ENCODE measurements around the gene ADAMTSL1. TPM values are rescaled to one million over a fixed set of nuclear protein-coding genes. Genes with fewer than 3 reads are reported as not detected.

ADAMTSL1 gene
- total and polyA plus RNA-seq, 2 of the 8 experiments (the other 6 are each of a cell fraction or from before 2014, with no cell fraction given), result 0.84 to 1.1 TPM

- Histone ChIP-seq H3K56ac (replicated peaks; ENCODE audit: insufficient read length, low read depth, low read length) (no peak overlapping the region), H3K4me2 (ENCODE audit: insufficient read depth in 1 of 2, low read depth in 2 of 2, low read length in 2 of 2) (no peak overlapping the region), H3K9me3 (ENCODE audit: insufficient read depth in 2 of 2, low read depth in 1 of 2, low read length in 1 of 2) (no peaks in the 10 kb centered on the region), H4K20me1 (replicated peaks in 1 of 2; ENCODE audit: control insufficient read depth in 1 of 2, insufficient read depth in 2 of 2, low read length in 2 of 2) (no peaks in the 10 kb centered on the region), H2BK15ac (ENCODE audit: low read length) (no peak overlapping the region), H3K23me2 (ENCODE audit: low read depth, low read length) (no peaks in the 10 kb centered on the region), H3K27me3 (replicated peaks in 1 of 4; ENCODE audit: control insufficient read depth in 3 of 4, extremely low read depth in 1 of 4, insufficient read depth in 3 of 4, low read length in 3 of 4) (no peaks in the 10 kb centered on the region), H3K4me3 (ENCODE audit: extremely low read depth in 1 of 4, insufficient read depth in 2 of 4, low read depth in 3 of 4, low read length in 4 of 4) (no peak overlapping the region), H2AK5ac (ENCODE audit: low read depth, low read length) (no peak overlapping the region), H3K79me2 (ENCODE audit: control insufficient read depth in 1 of 2, insufficient read depth in 2 of 2, low read length in 2 of 2) (no peaks in the 10 kb centered on the region), H4K5ac (ENCODE audit: insufficient read length, low read depth, low read length) (no peak overlapping the region), H2BK5ac (ENCODE audit: low read depth, low read length) (no peak overlapping the region), H3K79me1 (ENCODE audit: low read depth, low read length) (no peaks in the 10 kb centered on the region), H3K14ac (ENCODE audit: insufficient read length) (no peak overlapping the region), H2BK12ac (ENCODE audit: low read depth, low read length) (no peak overlapping the region), H3K18ac (ENCODE audit: extremely low read depth, low read length) (no peak overlapping the region), H2BK120ac (replicated peaks; ENCODE audit: low read depth, low read length) (no peak overlapping the region), H3K36me3 (ENCODE audit: control insufficient read depth in 2 of 4, insufficient read depth in 4 of 4, low read length in 3 of 4) (no peaks in the 10 kb centered on the region), H2BK20ac (ENCODE audit: low read length) (no peak overlapping the region), H3K9ac (replicated peaks in 1 of 4; ENCODE audit: extremely low read depth in 1 of 4, low read depth in 3 of 4, low read length in 3 of 4) (no peak overlapping the region), H2AFZ (ENCODE audit: low read length) (no peak overlapping the region), H3K4me1 (replicated peaks in 1 of 4; ENCODE audit: control insufficient read depth in 3 of 4, insufficient read depth in 4 of 4, low read length in 3 of 4) (peaks cover 0 to 5% (median 0%) of the 10 kb centered on the region in 4 experiments; a peak in 1 of 7 replicates), H3K23ac (ENCODE audit: insufficient read length) (no peak overlapping the region), H3K27ac (ENCODE audit: low read depth, low read length) (no peak overlapping the region), H4K91ac (replicated peaks; ENCODE audit: insufficient read length, low read length) (no peak overlapping the region), H4K8ac (ENCODE audit: extremely low read depth, insufficient read depth, low read length) (no peak overlapping the region), H3K4ac (replicated peaks; ENCODE audit: insufficient read length, low read depth, low read length) (no peak overlapping the region)
- ChIA-PET POLR2A (ENCODE audit: partially characterized antibody) (no interaction called here), CTCF (ENCODE audit: partially characterized antibody) (no interaction called here)
- DNase-seq (ENCODE audit: low read depth in 1 of 2, low spot score in 2 of 2) (no peak), FAIRE-seq (no peak)
- no peak for TF ChIP-seq CHD7 (IDR thresholded peaks at IDR 0.05; ENCODE audit: insufficient replicate concordance, low read length)
- TF ChIP-seq EGR1 (IDR thresholded peaks at IDR 0.05; ENCODE audit: borderline replicate concordance, low read depth, low read length), result no peak
Observed at GRCh38 chr9:18672706-18673105, 198.8 kb downstream of the ADAMTSL1 start.

Data from H1 (cell line).